Measurements from ENCODE around the gene MT1A. TPM values are rescaled to one million over a fixed set of nuclear protein-coding genes. Genes with fewer than 3 reads are reported as not detected.

Gene MT1A
- polyA plus RNA-seq, 1 experiment: not detected

DNA sequence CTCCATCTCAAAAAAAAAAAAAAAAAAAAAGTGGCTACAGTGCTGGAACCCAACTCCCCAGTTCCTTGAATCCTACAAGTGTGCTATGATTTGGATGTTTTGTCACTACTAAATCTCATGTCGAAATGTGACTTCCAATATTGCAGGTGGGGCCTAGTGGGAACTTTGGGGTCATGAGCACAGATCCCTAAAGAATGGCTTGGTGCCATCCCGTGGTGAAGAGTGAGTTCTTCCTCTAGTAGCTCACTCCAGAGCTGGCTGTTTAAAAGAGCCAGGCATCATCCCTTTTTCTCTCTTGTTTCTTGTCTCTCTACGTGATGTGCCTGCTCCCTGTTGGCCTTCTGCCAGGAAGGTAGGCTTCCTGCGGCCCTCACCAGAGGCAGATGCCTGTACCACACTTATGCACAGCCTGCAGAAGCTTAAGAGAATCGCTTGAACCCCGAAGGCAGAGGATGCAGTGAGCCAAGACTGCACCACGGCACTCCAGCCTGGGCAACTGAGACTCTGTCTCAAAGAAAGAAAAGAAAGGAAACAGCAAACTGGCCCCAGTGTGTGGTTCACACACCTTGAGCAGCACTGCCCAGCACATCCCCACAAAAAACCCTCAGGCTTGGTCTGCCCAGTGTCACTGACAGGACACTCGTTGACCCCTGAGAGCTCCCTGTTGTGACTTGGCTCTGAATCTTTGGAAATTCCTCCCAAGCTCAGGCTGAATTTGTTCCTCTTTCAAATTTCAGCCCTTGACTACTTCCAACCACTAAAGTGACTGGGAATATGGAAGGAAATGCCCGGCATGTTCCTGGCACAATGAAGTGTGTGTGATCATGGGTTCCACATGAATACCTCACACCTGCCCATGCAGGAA is 9.7 kb upstream of the MT1A start:
- ChIA-PET CTCF (interaction anchor here (1.2 to 1.5 kb wide), 2 partner anchors 19 to 115 kb away, joined by 3 to 4 read pairs; no protein-coding TSS in a partner anchor), POLR2A (no interaction called here)
- no peaks in the 10 kb centered on the region for H3K36me3 ChIP-seq (ENCODE audit: control insufficient read depth, insufficient read depth, low read length)
- H3K4me3 ChIP-seq (ENCODE audit: low read depth, low read length): no peak overlapping the region
- peaks cover 8% of the 10 kb centered on the region for H3K27me3 ChIP-seq (ENCODE audit: control insufficient read depth, insufficient read depth, low read length)
- DNase-seq (ENCODE audit: low read depth): no peak
- TF ChIP-seq, protein P1, sequence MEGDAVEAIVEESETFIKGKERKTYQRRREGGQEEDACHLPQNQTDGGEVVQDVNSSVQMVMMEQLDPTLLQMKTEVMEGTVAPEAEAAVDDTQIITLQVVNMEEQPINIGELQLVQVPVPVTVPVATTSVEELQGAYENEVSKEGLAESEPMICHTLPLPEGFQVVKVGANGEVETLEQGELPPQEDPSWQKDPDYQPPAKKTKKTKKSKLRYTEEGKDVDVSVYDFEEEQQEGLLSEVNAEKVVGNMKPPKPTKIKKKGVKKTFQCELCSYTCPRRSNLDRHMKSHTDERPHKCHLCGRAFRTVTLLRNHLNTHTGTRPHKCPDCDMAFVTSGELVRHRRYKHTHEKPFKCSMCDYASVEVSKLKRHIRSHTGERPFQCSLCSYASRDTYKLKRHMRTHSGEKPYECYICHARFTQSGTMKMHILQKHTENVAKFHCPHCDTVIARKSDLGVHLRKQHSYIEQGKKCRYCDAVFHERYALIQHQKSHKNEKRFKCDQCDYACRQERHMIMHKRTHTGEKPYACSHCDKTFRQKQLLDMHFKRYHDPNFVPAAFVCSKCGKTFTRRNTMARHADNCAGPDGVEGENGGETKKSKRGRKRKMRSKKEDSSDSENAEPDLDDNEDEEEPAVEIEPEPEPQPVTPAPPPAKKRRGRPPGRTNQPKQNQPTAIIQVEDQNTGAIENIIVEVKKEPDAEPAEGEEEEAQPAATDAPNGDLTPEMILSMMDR (IDR thresholded peaks at IDR 0.05; ENCODE audit: insufficient read depth, low read depth, low read length): no peak

DNA sequence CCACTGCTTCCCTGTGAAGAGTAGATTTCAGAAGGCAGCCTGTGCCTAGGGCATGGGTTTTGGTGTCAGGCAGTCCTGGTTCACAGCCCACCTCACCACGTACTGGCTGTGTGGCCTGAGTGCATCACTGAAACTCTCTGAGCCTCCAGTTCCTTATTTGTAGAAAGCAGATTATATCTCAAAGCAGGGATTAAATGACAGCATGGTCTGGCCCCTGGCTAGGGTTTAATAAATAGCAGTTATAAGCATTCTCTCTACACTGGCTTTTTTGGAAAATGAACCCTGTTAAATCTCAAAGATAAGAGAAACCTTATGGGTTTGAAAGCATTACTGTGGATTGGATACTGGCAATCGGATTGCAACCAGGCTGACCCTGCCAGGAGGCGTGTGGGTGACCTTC is 8.9 kb upstream of the MT1A start:
- TF ChIP-seq, protein P1 (IDR thresholded peaks at IDR 0.05; ENCODE audit: insufficient read depth, low read depth, low read length): no peak
- CTCF ChIA-PET: interaction anchor here (1.0 to 1.5 kb wide), 3 partner anchors 12 to 116 kb away, joined by 3 to 4 read pairs (median 3); no protein-coding TSS in a partner anchor
- POLR2A ChIA-PET: no interaction called here
- Histone ChIP-seq H3K36me3 (ENCODE audit: control insufficient read depth, insufficient read depth, low read length) (no peaks in the 10 kb centered on the region), H3K27me3 (ENCODE audit: control insufficient read depth, insufficient read depth, low read length) (peaks cover 13% of the 10 kb centered on the region), H3K4me3 (ENCODE audit: low read depth, low read length) (no peak overlapping the region)
- no peak for DNase-seq (ENCODE audit: low read depth)

DNA sequence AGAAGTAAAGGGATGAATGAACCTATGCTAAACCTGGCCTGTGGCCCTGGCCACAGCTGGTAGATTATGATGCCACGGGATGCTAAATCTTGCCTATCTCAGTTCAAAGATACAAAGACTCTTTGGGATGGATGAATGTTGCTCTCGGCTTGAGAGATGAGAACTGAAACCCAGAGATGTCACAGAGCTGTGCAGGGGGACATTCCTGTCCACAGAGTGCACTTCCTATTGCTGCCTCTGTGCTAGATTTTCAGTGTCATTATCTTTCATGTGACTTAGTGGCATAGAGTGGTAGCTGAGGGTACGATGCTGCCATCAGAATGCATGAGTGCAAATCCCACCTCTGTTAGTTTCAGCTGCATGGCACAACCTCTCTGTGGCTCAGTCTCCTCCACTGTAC is 8.3 kb upstream of the MT1A start:
- no peaks in the 10 kb centered on the region for H3K36me3 ChIP-seq (ENCODE audit: control insufficient read depth, insufficient read depth, low read length)
- CTCF ChIA-PET: interaction anchor here (0.8 to 2.9 kb wide), 7 partner anchors 8 to 72 kb away, joined by 3 to 8 read pairs (median 3); partner anchors contain the start of gene MT1A
- peaks cover 19% of the 10 kb centered on the region for H3K27me3 ChIP-seq (ENCODE audit: control insufficient read depth, insufficient read depth, low read length)
- H3K4me3 ChIP-seq (ENCODE audit: low read depth, low read length): no peak overlapping the region
- TF ChIP-seq, protein P1 (IDR thresholded peaks at IDR 0.05; ENCODE audit: insufficient read depth, low read depth, low read length): no peak
- POLR2A ChIA-PET: no interaction called here
- DNase-seq (ENCODE audit: low read depth): no peak

DNA sequence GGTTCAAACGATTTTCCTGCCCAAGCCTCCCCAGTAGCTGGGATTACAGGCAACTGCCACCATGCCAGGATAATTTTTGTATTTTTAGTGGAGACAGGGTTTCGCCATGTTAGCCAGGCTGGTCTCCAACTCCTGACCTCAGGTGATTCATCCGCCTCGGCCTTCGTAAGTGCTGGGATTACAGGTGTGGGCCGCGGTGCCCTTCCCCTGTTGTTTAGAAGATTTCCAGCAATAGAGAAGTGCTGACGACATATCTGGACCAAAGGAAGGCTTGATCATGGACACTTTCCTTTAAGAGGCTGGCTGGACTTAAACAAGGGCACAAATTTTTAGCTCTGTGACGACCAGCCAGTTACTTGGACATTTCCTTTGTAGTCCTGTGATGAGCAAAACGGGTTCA is 7.3 kb upstream of the MT1A start:
- Histone ChIP-seq H3K27me3 (ENCODE audit: control insufficient read depth, insufficient read depth, low read length) (peaks cover 27% of the 10 kb centered on the region), H3K4me3 (ENCODE audit: low read depth, low read length) (no peak overlapping the region), H3K36me3 (ENCODE audit: control insufficient read depth, insufficient read depth, low read length) (no peaks in the 10 kb centered on the region)
- no peak for DNase-seq (ENCODE audit: low read depth)
- ChIA-PET POLR2A (no interaction called here), CTCF (interaction anchor here (0.8 to 2.9 kb wide), 4 partner anchors 7 to 71 kb away, joined by 3 to 8 read pairs (median 4); partner anchors contain the start of gene MT1A)
- TF ChIP-seq, protein P1 (IDR thresholded peaks at IDR 0.05; ENCODE audit: insufficient read depth, low read depth, low read length): no peak

DNA sequence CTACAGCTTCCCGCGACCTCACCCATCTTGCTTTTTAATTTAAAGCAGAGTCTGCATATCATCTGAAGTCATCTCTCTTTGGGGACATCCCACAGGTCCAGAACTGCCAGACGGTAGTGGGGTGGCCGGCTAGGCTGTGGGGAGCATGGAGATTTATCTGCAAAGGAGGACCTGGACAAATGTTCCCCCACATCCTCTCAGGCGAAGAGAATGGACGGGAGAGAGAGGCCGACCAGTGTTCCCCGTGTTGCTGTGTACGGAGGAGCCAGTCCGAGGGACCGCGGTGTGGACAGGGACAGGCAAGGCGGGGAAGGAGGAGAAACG is 6.7 kb upstream of the MT1A start:
- no peak for DNase-seq (ENCODE audit: low read depth)
- TF ChIP-seq, protein P1 (IDR thresholded peaks at IDR 0.05; ENCODE audit: insufficient read depth, low read depth, low read length): no peak
- ChIA-PET POLR2A (no interaction called here), CTCF (interaction anchor here (0.9 to 2.9 kb wide), 3 partner anchors 8 to 70 kb away, joined by 3 to 8 read pairs (median 4); no protein-coding TSS in a partner anchor)
- Histone ChIP-seq H3K4me3 (ENCODE audit: low read depth, low read length) (peak overlapping the region; percentile 38), H3K36me3 (ENCODE audit: control insufficient read depth, insufficient read depth, low read length) (no peaks in the 10 kb centered on the region), H3K27me3 (ENCODE audit: control insufficient read depth, insufficient read depth, low read length) (peaks cover 32% of the 10 kb centered on the region)
